Measurements from ENCODE around the gene CRHR1.

CRHR1 gene

GRCh38 chr17:45824901-45825492, 40.9 kb downstream of the CRHR1 start:
- DNase-seq, result no peak

GRCh38 chr17:45825792-45826191, 41.7 kb downstream of the CRHR1 start:
- no peak for DNase-seq

GRCh38 chr17:45826919-45827588, 42.9 kb downstream of the CRHR1 start:
- DNase-seq, result no peak

GRCh38 chr17:45828171-45828570, 44.1 kb downstream of the CRHR1 start:
- DNase-seq, result no peak

GRCh38 chr17:45828582-45829133, 44.5 kb downstream of the CRHR1 start:
- no peak for DNase-seq

GRCh38 chr17:45833920-45834319, 49.8 kb downstream of the CRHR1 start:
- no peak for DNase-seq

- no peak for DNase-seq
These were observed 50.6 kb downstream of the CRHR1 start for GRCh38 chr17:45834471-45835396.

GRCh38 chr17:45835481-45835880, 51.4 kb downstream of the CRHR1 start:
- DNase-seq, result no peak

- no peak for DNase-seq
These were observed 52.2 kb downstream of the CRHR1 start for GRCh38 chr17:45836047-45837044.

GRCh38 chr17:45837187-45837586, 53.1 kb downstream of the CRHR1 start:
- no peak for DNase-seq

- DNase-seq, result no peak
These were observed 53.5 kb downstream of the CRHR1 start for GRCh38 chr17:45837603-45838002.

GRCh38 chr17:45838751-45839295, 54.7 kb downstream of the CRHR1 start:
- DNase-seq, result no peak

GRCh38 chr17:45839442-45839841, 55.3 kb downstream of the CRHR1 start:
- no peak for DNase-seq

- DNase-seq, result no peak
These were observed 57.1 kb downstream of the CRHR1 start for GRCh38 chr17:45841186-45841585.

- DNase-seq, result peak; percentile 43
These were observed 57.9 kb downstream of the CRHR1 start for GRCh38 chr17:45841883-45842525.

- DNase-seq, result no peak
These were observed 59.6 kb downstream of the CRHR1 start for GRCh38 chr17:45843722-45844121.

- DNase-seq, result no peak
These were observed 60.7 kb downstream of the CRHR1 start, which contains the start of gene SPPL2C for GRCh38 chr17:45844695-45845375. Gene SPPL2C (plus strand): TSS chr17:45844881. CDS start chr17:45844907, 26 bp downstream.

GRCh38 chr17:45845376-45846185, 61.5 kb downstream of the CRHR1 start:
- no peak for DNase-seq

- DNase-seq, result no peak
These were observed 62.1 kb downstream of the CRHR1 start for GRCh38 chr17:45846223-45846622.

GRCh38 chr17:45846646-45847045, 62.5 kb downstream of the CRHR1 start:
- no peak for DNase-seq
